Gastrocnemius medialis (tissue), 4 donors: ENCODE measurements around the gene PCYT2.

Source experiments
- CTCF ChIP-seq, 5 experiments: fragments of 450-650 bp in 3 of 5; fragments of 200-600 bp in 2 of 5; sonication (generic) in 2 of 5; IDR thresholded peaks in 4 of 5; conservative IDR thresholded peaks in 1 of 5; 1 replicate in 4 of 5; 2 replicates in 1 of 5; pipeline ENCODE4 v1.5.1; 2016 to 2019; ENCODE audit warnings: antibody characterized with exemption in 5 of 5, mild to moderate bottlenecking in 3 of 5, moderate library complexity in 3 of 5
- POLR2A ChIP-seq, 2 donors: fragments of 450-650 bp; IDR thresholded peaks; one replicate each; pipeline ENCODE4 v1.6.1; 2017; ENCODE audit warnings: antibody characterized with exemption in 2 of 2, mild to moderate bottlenecking in 2 of 2, moderate library complexity in 2 of 2

GRCh38 chr17:81950501-81950900, 39.3 kb upstream of the PCYT2 start:
- TF ChIP-seq CTCF (IDR thresholded peaks at IDR 0.05 in 4 of 5, conservative IDR thresholded peaks at IDR 0.05 in 1 of 5) (no peak), POLR2A (IDR thresholded peaks at IDR 0.05) (no peak)
